ENCODE data around the gene AMOTL2.

Gene AMOTL2

GRCh38 chr3:134378818-134379217 lies 4.6 kb upstream of the AMOTL2 start:
- TF ChIP-seq CTCF (IDR thresholded peaks at IDR 0.05; ENCODE audit: unreplicated experiment in 3 of 3), result no peak
- Mint-ChIP-seq H3K36me3 (ENCODE audit: low read depth) (no peaks in the 10 kb centered on the region), H3K9me3 (no peaks in the 10 kb centered on the region), H3K4me1 (peaks cover 17% of the 10 kb centered on the region), H3K27me3 (ENCODE audit: low read depth) (peaks cover 16% of the 10 kb centered on the region), H3K4me3 (peak overlapping the region in 1 of 3 experiments; percentile 12), H3K27ac (no peak overlapping the region)

GRCh38 chr3:134378384-134378783 lies 4.1 kb upstream of the AMOTL2 start:
- Mint-ChIP-seq H3K27ac (no peak overlapping the region), H3K36me3 (ENCODE audit: low read depth) (no peaks in the 10 kb centered on the region), H3K27me3 (ENCODE audit: low read depth) (peaks cover 16% of the 10 kb centered on the region), H3K4me3 (no peak overlapping the region), H3K4me1 (peaks cover 17% of the 10 kb centered on the region), H3K9me3 (no peaks in the 10 kb centered on the region)
- TF ChIP-seq CTCF (IDR thresholded peaks at IDR 0.05; ENCODE audit: unreplicated experiment in 3 of 3), result peak in 1 of 3 experiments; percentile 36

DNA sequence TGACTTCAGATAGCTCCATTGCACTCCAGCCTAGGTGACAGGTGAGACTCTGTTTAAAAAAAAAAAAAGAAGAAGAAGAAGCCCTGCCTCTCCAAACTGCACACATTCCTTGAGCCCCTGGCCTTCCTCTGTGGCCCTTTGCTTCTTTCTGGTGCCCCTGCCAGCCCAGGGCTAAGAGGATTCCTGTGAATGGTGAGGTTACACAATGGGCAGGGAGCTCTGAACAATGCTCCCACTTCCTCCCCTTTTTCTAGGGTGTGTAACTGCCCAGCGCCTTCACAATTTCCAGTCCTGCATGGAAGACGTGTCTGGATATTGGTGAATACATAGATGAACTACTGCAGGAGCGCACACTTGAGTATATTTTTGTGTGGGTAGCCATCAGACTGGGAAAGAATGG lies 3.6 kb upstream of the AMOTL2 start:
- no peak overlapping the region for H3K4me3 Mint-ChIP-seq
- no peaks in the 10 kb centered on the region for H3K9me3 Mint-ChIP-seq
- no peak for TF ChIP-seq CTCF (IDR thresholded peaks at IDR 0.05; ENCODE audit: unreplicated experiment in 3 of 3)

GRCh38 chr3:134376786-134377426 lies 2.7 kb upstream of the AMOTL2 start:
- H3K27ac Mint-ChIP-seq, result peak overlapping the region; percentile 4 to 99 (median 92)
- no peaks in the 10 kb centered on the region for H3K9me3 Mint-ChIP-seq
- peaks cover 32% of the 10 kb centered on the region for H3K4me1 Mint-ChIP-seq
- no peak for TF ChIP-seq CTCF (IDR thresholded peaks at IDR 0.05; ENCODE audit: unreplicated experiment in 3 of 3)
- peaks cover 16% of the 10 kb centered on the region for H3K27me3 Mint-ChIP-seq (ENCODE audit: low read depth)
- H3K4me3 Mint-ChIP-seq, result peak overlapping the region in 2 of 3 experiments; percentile 49 to 61
- peaks cover 7% of the 10 kb centered on the region for H3K36me3 Mint-ChIP-seq (ENCODE audit: low read depth)

More for the DNA sequence above, 3.6 kb upstream of the AMOTL2 start:
- H3K4me1 Mint-ChIP-seq, result peaks cover 22% of the 10 kb centered on the region
- no peaks in the 10 kb centered on the region for H3K36me3 Mint-ChIP-seq (ENCODE audit: low read depth)
- peaks cover 16% of the 10 kb centered on the region for H3K27me3 Mint-ChIP-seq (ENCODE audit: low read depth)
- H3K27ac Mint-ChIP-seq, result no peak overlapping the region

DNA sequence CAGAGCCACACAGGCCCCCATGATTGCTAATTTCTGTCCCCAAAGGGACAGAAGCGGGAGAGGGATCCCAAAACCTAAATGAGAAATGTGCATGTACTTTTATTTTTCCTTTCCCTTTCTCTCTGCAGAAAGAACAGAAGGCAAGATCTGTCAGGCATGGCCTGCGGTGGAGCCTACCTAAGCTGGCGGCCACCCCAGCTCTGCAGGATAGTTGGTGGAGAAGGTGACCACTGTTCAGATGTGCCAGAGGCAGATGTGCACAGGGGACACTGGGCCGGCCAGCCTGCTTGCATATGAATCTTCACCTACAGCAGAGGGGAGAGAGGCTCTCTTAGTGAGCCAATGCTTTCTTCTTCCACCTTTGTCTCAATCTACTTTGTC lies 2.1 kb upstream of the AMOTL2 start:
- no peak for TF ChIP-seq CTCF (IDR thresholded peaks at IDR 0.05; ENCODE audit: unreplicated experiment in 3 of 3)
- Mint-ChIP-seq H3K4me1 (peaks cover 37% of the 10 kb centered on the region), H3K9me3 (no peaks in the 10 kb centered on the region), H3K4me3 (peak overlapping the region in 2 of 3 experiments; percentile 61 to 97), H3K36me3 (ENCODE audit: low read depth) (peaks cover 11% of the 10 kb centered on the region), H3K27ac (peak overlapping the region; percentile 92 to 99 (median 99)), H3K27me3 (ENCODE audit: low read depth) (peaks cover 16% of the 10 kb centered on the region)
